ENCODE data around the gene RPS19.

- TF ChIP-seq RAD21 (conservative IDR thresholded peaks at IDR 0.05 in 1 of 2, IDR thresholded peaks at IDR 0.05 in 1 of 2) (no peak), RFX5 (IDR thresholded peaks at IDR 0.05) (no peak), PHF8 (IDR thresholded peaks at IDR 0.05; ENCODE audit: borderline replicate concordance, low read depth) (no peak), ZNF302 (CRISPR knock-in tag; IDR thresholded peaks at IDR 0.05) (no peak), CTCF (IDR thresholded peaks at IDR 0.05) (no peak), ZFP36 (IDR thresholded peaks at IDR 0.05; ENCODE audit: borderline replicate concordance, partially characterized antibody) (no peak), FOSL2 (IDR thresholded peaks at IDR 0.05) (no peak), FOSL2 (CRISPR knock-in tag; IDR thresholded peaks at IDR 0.05) (no peak), BHLHE40 (IDR thresholded peaks at IDR 0.05; ENCODE audit: low read depth, low read length) (no peak), CBX2 (IDR thresholded peaks at IDR 0.05; ENCODE audit: borderline replicate concordance, low read depth) (no peak), MYC (IDR thresholded peaks at IDR 0.05; ENCODE audit: borderline replicate concordance, low read length) (no peak), HOXA7 (CRISPR knock-in tag; IDR thresholded peaks at IDR 0.05) (no peak)
- TF ChIP-seq, protein P1, sequence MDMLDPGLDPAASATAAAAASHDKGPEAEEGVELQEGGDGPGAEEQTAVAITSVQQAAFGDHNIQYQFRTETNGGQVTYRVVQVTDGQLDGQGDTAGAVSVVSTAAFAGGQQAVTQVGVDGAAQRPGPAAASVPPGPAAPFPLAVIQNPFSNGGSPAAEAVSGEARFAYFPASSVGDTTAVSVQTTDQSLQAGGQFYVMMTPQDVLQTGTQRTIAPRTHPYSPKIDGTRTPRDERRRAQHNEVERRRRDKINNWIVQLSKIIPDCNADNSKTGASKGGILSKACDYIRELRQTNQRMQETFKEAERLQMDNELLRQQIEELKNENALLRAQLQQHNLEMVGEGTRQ (IDR thresholded peaks at IDR 0.05), result no peak
These were observed 53.0 kb downstream of the RPS19 start for GRCh38 chr19:41912899-41913537.
